ENCODE measurements around the gene SDK1.

GRCh38 chr7:3294432-3295100 is 6.5 kb upstream of the SDK1 start:
- TF ChIP-seq POLR2A (IDR thresholded peaks at IDR 0.05) (no peak), CTCF (IDR thresholded peaks at IDR 0.05) (no peak)

All from uterus (tissue), 2 donors.